NCI-H446 treated with DMSO at 0.1 percent for 48 hours (cell line): ENCODE measurements around the gene PDE10A.

Source experiments
- DNase-seq: peaks from one replicate; lab custom pipeline; 2025; lab: John Stamatoyannopoulos, UW

Gene PDE10A

GRCh38 chr6:165655191-165655590 is 7.8 kb downstream of the PDE10A start:
- no peak for DNase-seq

GRCh38 chr6:165654144-165654543 is 8.9 kb downstream of the PDE10A start:
- DNase-seq, result no peak

DNA sequence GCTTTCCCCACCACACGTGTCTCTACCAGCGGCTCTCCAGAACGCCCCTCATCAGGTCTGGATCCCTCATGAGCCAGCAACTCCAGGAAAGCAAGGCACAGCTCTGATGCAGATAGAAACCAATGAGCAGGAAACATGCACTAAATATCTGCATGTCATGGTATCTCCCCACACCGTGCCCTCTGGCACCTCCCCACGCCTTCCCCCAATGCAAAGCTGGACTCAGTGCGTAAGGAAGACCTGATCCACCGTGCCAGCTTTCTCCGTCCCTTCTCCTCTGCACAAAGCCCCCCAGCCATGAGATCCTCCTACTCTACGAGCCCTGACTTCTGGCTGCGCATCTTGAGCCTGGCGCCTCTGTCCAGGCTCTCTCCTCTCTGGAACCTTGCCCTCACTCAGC is 9.4 kb downstream of the PDE10A start:
- no peak for DNase-seq

DNA sequence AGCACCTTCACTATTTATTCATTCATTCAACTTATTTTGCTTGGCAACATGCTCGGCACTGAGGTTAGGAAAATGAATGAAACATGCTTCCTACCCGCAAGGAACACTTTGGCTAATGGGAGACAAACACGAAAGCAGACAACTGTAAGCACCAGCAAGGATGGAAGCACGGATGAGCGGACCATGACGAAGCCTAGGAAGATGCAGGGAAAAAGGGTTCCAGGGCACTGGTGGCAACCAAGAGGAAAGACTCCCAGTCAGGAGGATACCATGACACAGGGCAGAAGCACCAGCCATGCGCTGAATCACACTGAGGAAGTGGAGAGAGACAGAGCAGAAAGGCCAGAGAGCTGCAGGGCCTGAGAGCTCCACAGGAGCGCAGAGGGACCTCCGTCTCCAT is 9.8 kb downstream of the PDE10A start:
- DNase-seq, result no peak

DNA sequence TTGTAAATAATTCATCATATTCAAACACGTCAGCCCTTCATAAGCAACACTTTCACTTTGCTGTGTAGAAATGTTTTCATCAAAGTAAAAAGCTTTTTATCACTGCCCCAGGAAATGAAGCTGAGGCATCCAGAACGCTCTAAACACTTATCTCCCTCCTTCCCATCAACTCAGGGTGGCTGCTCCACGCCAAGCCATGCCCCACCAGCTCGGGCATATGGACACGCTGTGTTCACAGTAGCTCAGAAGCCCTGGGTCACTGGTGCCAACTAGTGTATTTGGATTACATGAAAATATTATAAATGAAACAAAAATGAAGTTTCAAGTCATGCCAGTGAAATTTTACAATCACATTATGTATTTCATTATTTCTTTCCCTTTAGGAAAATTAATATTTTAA is 10.3 kb downstream of the PDE10A start:
- DNase-seq, result no peak

GRCh38 chr6:165649166-165650137 is 13.6 kb downstream of the PDE10A start:
- no peak for DNase-seq

DNA sequence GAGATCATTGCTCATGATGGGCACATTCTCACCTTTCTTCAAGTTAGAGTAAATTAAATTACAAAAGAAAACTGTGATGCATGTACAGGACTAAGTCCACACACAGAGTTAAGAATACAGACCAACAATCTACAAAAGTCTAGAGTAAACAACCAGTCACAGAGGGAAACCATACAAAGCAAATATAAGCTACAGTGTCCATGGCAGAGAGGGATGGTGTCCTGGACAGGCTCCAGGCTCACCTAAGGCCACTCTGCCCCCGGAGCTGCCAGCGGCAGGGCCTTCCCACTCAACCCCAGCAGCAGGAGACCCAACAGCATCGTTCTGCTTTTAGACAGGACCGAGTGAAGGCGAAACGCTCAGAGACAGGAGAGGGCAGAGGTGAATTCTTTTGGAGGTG is 16.0 kb downstream of the PDE10A start:
- no peak for DNase-seq

GRCh38 chr6:165645919-165646318 is 17.1 kb downstream of the PDE10A start:
- DNase-seq, result no peak

GRCh38 chr6:165644586-165645266 is 18.3 kb downstream of the PDE10A start:
- DNase-seq, result no peak

GRCh38 chr6:165643015-165643414 is 20.0 kb downstream of the PDE10A start:
- no peak for DNase-seq

GRCh38 chr6:165641672-165642156 is 21.3 kb downstream of the PDE10A start:
- DNase-seq, result no peak

- DNase-seq, result no peak
Measured at GRCh38 chr6:165640806-165641205, 22.2 kb downstream of the PDE10A start.

GRCh38 chr6:165638530-165638929 is 24.5 kb downstream of the PDE10A start:
- DNase-seq, result no peak

DNA sequence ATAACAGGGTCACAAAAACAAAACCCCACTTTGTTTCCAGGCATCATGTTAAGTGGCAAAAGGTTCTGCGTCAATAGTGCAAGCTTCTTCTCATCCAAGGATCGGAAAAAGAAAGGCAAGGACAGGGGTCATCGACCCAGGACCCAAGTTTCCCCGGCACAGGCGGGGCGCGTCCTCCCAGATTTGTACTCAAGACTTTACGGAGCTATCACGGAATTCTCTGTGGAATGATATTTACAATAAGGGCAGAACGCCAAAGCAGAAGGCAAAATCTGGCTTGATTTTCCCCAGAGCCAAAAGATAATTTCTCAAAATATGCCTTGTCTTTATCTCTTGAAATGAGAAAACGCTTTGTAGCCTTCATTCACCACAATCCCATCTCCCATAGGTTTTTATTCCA is 25.5 kb downstream of the PDE10A start:
- DNase-seq, result no peak

GRCh38 chr6:165636402-165637048 is 26.5 kb downstream of the PDE10A start:
- DNase-seq, result no peak

- DNase-seq, result no peak
Measured at GRCh38 chr6:165635965-165636364, 27.1 kb downstream of the PDE10A start.

GRCh38 chr6:165634101-165634880 is 28.8 kb downstream of the PDE10A start:
- DNase-seq, result no peak

GRCh38 chr6:165632194-165632593 is 30.8 kb downstream of the PDE10A start:
- no peak for DNase-seq

DNA sequence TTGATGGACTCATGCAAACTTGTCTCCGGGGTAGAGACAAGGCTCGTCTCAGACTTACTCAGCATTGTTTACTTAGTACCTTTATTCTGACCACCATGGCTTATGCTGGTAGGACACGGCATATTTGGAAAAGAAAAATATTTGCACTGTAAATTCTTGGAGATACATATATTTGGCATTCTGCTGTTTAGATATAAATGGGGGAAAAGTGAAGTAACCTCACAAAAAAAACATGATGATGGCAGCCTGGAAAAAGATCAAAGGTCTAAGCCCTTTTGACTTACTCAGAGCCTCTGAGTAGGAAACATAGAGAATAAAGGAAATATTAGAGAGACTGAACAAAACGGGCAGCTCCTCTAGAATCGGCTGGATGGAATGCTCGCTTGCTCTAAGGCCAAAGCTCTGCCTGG is 32.5 kb downstream of the PDE10A start:
- no peak for DNase-seq

DNA sequence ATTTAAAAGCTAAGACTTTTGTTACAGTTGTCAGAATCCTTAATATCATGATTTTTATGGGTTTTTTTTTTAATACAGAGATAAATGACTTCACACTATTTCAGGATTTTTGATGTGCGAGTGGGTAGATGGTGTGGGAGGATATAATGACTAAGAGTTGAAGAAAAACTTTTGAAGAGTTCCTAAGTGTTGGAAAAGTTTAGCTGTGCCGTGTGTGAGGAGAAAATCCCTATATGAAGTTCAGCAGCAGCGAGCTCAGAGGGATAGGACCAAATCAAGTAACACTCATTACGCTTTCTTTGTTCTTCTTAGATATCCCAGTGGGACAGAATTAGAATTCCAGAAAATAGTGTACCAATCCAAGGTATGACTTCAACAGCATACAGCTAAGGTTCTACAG is 34.1 kb downstream of the PDE10A start:
- no peak for DNase-seq

- DNase-seq, result no peak
Measured at GRCh38 chr6:165627366-165627765, 35.7 kb downstream of the PDE10A start.

- no peak for DNase-seq
Measured at GRCh38 chr6:165626711-165627110, 36.3 kb downstream of the PDE10A start.
